ENCODE measurements around the gene SYTL3.

DNA sequence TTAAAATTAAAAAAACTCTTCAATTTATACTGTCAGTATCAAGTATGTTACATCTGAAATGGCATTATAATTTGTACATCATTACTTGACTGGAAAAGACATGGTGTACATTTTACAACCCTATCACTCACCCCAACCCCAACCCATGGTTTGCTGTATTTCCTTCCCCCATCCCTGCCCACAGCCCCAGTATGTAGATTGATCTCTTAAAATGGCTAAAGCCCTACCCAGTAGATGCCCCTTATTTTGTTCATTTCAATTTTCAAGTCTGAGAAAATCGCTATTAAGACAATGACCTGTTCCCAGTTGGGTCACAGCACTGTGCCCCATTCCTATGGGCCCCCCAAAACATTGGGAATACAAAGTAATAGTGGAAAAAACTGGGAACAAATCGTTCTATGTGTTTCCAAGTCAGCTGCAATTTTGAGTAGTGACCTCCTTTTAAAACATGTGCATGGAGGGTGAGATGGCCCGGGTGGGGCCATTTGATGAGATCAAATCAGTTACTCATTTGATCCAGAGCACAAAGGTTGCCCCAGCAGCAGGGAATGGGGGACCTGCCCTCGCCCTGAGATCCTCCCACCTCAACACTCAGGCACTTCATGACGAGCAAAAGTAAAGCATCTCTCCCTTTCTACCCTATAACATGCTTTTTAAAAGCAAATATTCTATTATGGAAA, 156.0 kb downstream of the SYTL3 start:
- TF ChIP-seq, protein P1, sequence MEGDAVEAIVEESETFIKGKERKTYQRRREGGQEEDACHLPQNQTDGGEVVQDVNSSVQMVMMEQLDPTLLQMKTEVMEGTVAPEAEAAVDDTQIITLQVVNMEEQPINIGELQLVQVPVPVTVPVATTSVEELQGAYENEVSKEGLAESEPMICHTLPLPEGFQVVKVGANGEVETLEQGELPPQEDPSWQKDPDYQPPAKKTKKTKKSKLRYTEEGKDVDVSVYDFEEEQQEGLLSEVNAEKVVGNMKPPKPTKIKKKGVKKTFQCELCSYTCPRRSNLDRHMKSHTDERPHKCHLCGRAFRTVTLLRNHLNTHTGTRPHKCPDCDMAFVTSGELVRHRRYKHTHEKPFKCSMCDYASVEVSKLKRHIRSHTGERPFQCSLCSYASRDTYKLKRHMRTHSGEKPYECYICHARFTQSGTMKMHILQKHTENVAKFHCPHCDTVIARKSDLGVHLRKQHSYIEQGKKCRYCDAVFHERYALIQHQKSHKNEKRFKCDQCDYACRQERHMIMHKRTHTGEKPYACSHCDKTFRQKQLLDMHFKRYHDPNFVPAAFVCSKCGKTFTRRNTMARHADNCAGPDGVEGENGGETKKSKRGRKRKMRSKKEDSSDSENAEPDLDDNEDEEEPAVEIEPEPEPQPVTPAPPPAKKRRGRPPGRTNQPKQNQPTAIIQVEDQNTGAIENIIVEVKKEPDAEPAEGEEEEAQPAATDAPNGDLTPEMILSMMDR (IDR thresholded peaks at IDR 0.05) = no peak
- TF ChIP-seq POLR2A (IDR thresholded peaks at IDR 0.05) = no peak

Data from body of pancreas (tissue), 4 donors.